Thymus (tissue), 11 donors: ENCODE results near the gene ACTR2. TPM values are rescaled to one million over a fixed set of nuclear protein-coding genes. Genes with fewer than 3 reads are reported as not detected.
A peak's percentile ranks its signal among the peaks of the same experiment; 100 is the strongest.
"Not testable (repeated sequence)": the region's sequence is repeated elsewhere in the genome, so short reads cannot be mapped to it uniquely, and the experiment has no call there.

Experiments used
- DNase-seq, 9 donors: peaks; one replicate each; pipeline ENCODE4 v3.0.0-alpha.2; 2013; ENCODE audit warnings: low spot score in 9 of 9, low read depth in 6 of 9, missing footprints in 1 of 9
- H3K27ac ChIP-seq, 2 donors: one replicate each; pipeline ENCODE4 v1.5.1; 2013; ENCODE audit warnings: control low read depth in 1 of 2, low read depth in 1 of 2, low read length in 1 of 2, mild to moderate bottlenecking in 1 of 2, moderate library complexity in 1 of 2
- H3K27me3 ChIP-seq, 2 donors: one replicate each; pipeline ENCODE4 v1.5.1; 2013; ENCODE audit warnings: low read length in 1 of 2; ENCODE audit not compliant: control insufficient read depth in 2 of 2, insufficient read depth in 1 of 2
- H3K36me3 ChIP-seq, 2 donors: one replicate each; pipeline ENCODE4 v1.5.1; 2013; ENCODE audit warnings: low read length in 1 of 2, mild to moderate bottlenecking in 1 of 2, moderate library complexity in 1 of 2; ENCODE audit not compliant: control insufficient read depth in 2 of 2, insufficient read depth in 2 of 2
- H3K4me1 ChIP-seq, 2 donors: one replicate each; pipeline ENCODE4 v1.5.1; 2013; ENCODE audit warnings: low read length in 2 of 2; ENCODE audit not compliant: control insufficient read depth in 2 of 2, insufficient read depth in 2 of 2
- H3K4me3 ChIP-seq, 2 donors: one replicate each; pipeline ENCODE4 v1.5.1; 2013; ENCODE audit warnings: low read length in 2 of 2, control low read depth in 1 of 2, mild to moderate bottlenecking in 1 of 2
- H3K9me3 ChIP-seq, 2 donors: one replicate each; pipeline ENCODE4 v1.5.1; 2013; ENCODE audit warnings: low read length in 1 of 2, mild to moderate bottlenecking in 1 of 2; ENCODE audit not compliant: control insufficient read depth in 2 of 2, insufficient read depth in 1 of 2
- WGBS: extraction: QIAGEN DNeasy Blood & Tissue Kit; methylation state at CpG from one replicate; pipeline ENCODE4 v1.1.7; 2013; 5-methylcytosine and 5-hydroxymethylcytosine counted together
- polyA plus RNA-seq: library from polyadenylated mRNA; stranded (reverse); fragments of 200-250 nt; gene quantifications from one replicate; pipeline ENCODE4 v1.2.3, GENCODE V29; 2013
- total RNA-seq: library from RNA; stranded (reverse); fragments of 120-200 nt; gene quantifications from one replicate; pipeline ENCODE4 v1.2.4, GENCODE V29; 2013
- donor health status: healthy.

The ACTR2 gene
- total and polyA plus RNA-seq, 2 donors = 76.2 to 166 TPM

DNA sequence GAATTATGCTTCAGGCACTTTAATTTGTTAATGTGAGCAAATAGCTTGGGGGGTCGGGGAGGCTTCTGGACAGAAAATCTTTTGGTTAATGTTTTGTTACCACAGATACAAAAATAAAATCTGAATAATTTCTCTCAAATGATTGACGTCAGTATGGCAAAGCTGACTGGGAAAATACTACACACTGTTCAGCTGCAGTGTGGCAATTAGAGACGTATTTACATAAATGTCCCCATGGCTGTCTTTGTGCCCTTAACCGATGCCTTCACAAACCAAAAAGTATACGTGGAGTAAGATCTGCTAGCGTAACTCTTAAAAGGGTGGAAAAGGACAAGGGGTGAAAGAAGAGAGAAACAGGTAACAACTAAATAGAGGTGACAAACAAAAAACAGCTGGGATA, 83.4 kb downstream of the ACTR2 start:
- Histone ChIP-seq H3K9me3 (no peaks in the 10 kb centered on the region), H3K36me3 (peaks cover 62% of the 10 kb centered on the region in 2 donors), H3K27me3 (no peaks in the 10 kb centered on the region), H3K4me1 (peaks cover 0 to 12% of the 10 kb centered on the region in 2 donors), H3K27ac (no peak overlapping the region), H3K4me3 (no peak overlapping the region)
- no peak for DNase-seq
- 97% methylated on average over 6 of the region's 6 CpGs for WGBS

DNA sequence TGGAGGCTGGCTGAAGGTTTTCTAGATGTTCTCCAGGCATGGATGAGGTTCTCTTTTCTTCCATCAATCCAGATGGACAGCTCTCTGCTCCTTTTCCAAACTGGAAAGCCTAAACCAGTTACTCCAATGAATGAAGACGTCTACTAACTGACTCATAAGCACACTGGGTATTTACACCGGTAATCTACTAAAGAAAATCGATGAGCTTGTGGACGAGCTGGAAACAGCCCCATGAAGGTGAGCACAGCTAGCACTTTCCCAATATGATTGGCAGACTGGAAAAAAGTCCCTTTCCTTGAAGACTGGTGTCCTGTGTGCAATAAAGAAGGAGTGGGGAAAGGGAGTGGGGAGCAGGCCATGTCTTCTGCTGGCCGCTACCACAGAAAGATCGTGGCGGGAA, 84.0 kb downstream of the ACTR2 start:
- 98% methylated on average over 7 of the region's 7 CpGs for WGBS
- DNase-seq = no peak
- Histone ChIP-seq H3K27me3 (no peaks in the 10 kb centered on the region), H3K4me3 (no peak overlapping the region), H3K36me3 (peaks cover 68% of the 10 kb centered on the region in 2 donors), H3K4me1 (peaks cover 0 to 16% of the 10 kb centered on the region in 2 donors), H3K27ac (no peak overlapping the region), H3K9me3 (no peaks in the 10 kb centered on the region)

DNA sequence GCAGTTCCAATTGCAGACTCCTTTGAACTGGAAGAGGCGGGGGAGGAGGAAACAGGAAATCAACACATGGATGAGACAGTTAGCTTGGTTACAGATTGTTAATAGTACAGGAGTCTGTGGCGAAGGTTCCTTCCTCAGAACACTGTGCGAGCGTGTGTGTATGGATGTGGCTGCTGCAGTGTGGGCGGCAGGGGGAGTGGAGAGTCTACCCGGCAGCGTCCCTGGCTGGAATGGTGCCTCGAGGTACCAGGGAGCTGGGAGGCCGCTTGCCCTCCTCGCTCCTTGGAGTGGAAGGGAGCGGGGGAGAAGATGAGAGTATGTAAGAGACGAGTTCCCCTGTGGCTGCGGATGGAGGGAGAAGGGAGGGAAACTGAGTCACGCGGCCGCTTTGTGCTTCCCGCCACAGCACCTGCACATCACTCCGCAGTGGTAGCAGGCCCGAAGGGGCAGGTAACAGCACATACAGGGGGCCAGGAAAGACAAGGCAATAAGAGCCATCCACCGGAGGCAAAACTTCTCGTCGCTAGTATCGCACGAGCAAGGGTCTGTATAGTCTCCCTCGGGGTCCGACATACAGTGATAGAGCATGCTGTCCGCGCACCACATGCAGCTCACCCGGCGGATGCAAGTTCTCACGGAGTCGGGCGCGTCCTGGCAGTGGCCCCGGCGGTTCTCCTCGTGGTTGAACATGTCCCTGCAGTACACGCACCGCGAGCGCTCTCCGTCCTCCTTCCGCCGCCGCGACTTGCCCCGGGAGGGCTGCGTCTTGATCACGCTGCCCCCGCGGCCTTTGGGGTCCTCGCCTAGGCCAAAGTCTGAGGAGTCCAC, 85.7 kb downstream of the ACTR2 start:
- Histone ChIP-seq H3K4me1 (peaks cover 0 to 19% of the 10 kb centered on the region in 2 donors), H3K9me3 (no peaks in the 10 kb centered on the region), H3K36me3 (peaks cover 79 to 81% of the 10 kb centered on the region in 2 donors), H3K27me3 (no peaks in the 10 kb centered on the region), H3K4me3 (no peak overlapping the region), H3K27ac (no peak overlapping the region)
- 93% methylated on average over 52 of the region's 52 CpGs for WGBS
- DNase-seq = no peak

DNA sequence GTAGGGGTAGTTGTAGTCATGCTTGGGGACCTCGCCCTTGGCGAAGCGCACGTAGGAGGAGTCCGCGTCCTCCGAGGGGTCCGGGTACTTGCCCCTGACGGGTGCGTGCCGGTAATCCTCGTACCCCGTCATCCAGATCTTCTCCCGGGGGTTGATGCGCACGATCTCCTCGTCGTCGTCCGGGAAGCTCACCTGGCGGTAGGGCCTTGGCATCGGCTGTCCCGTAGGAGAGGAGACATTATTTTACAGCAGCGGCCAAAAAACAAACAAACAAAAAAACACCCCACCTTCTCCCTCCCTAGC, 86.3 kb downstream of the ACTR2 start:
- peaks cover 76 to 81% of the 10 kb centered on the region in 2 donors for H3K36me3 ChIP-seq
- no peak overlapping the region for H3K4me3 ChIP-seq
- no peaks in the 10 kb centered on the region for H3K9me3 ChIP-seq
- no peak for DNase-seq
- no peaks in the 10 kb centered on the region for H3K27me3 ChIP-seq
- no peak overlapping the region for H3K27ac ChIP-seq
- peaks cover 0 to 19% of the 10 kb centered on the region in 2 donors for H3K4me1 ChIP-seq
- 98% methylated on average over 24 of the region's 24 CpGs for WGBS

DNA sequence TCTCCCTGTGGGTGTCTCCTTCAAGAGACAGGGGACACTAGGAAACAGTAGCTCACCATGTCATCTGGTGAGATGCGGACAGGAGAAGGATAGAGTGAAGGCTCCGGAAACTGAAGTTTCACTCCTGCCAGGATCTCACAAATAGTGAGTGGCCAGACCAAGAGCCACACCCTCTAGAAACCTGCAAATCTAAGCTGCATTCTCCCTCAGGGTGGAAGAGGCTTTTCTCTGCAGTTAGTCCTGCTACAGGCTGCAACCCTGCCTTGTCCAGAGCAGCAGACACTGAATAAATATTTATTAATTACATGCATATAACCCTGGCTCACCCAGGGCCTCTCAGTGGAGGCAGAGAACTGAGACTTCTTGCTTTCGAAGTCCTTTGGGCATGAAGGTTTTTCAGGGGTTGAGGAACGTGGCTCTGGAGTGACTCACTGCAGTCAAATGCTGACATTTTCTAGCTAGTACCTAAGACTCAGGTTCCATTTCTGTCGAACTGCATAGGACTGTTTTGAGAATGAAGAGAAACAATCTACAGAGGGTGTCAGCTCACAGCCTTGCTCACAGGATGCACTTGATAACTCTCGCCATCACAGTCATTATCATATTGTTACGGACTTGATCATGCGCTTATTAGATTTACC, 87.3 kb downstream of the ACTR2 start:
- Histone ChIP-seq H3K4me1 (peaks cover 0 to 21% of the 10 kb centered on the region in 2 donors), H3K27ac (no peak overlapping the region), H3K9me3 (peaks cover 0 to 5% of the 10 kb centered on the region in 2 donors), H3K27me3 (no peaks in the 10 kb centered on the region), H3K36me3 (peaks cover 74 to 86% of the 10 kb centered on the region in 2 donors), H3K4me3 (no peak overlapping the region)
- DNase-seq = no peak
- 95% methylated on average over 8 of the region's 8 CpGs for WGBS

DNA sequence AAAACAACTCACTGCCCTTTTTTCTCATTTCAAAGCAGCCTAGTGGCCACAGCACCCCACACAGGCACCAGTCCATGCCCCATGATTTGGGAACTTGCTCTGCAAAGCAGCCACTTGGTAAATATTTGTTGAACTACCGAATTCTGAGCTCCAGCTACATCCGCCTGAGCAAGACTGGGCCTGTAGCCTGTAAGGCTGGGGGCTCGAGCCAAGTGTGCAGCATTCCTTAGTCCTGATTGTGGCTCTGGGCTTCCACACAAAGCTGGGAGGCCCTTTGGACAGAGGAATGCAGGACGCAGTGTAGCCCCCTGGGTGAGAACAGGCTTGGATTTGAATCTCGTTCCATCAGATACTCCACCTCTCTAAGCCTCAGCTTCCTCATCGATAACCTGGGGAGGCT, 88.4 kb downstream of the ACTR2 start:
- H3K36me3 ChIP-seq = peaks cover 65 to 76% of the 10 kb centered on the region in 2 donors
- 79% methylated on average over 6 of the region's 6 CpGs for WGBS
- DNase-seq = no peak
- no peaks in the 10 kb centered on the region for H3K27me3 ChIP-seq
- H3K9me3 ChIP-seq = peaks cover 0 to 7% of the 10 kb centered on the region in 2 donors
- H3K27ac ChIP-seq = peak overlapping the region; percentile 14 to 68
- no peak overlapping the region for H3K4me3 ChIP-seq
- peaks cover 10 to 27% of the 10 kb centered on the region in 2 donors for H3K4me1 ChIP-seq

DNA sequence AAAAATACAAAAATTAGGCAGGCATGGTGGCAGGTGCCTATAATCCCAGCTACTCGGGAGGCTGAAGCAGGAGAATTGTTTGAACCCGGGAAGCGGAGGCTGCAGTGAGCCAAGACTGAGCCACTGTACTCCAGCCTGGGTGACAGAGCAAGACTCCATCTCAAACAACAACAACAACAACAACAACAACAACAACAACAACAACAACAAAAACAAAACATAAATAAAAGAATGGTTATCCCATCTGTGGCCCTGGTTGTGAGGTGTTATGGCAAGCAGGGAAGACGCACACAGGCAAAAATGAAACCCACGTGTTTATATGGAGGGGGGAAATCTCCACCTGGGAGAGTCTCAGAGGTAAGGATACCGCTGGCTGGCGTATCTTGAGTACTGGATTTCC, 89.7 kb downstream of the ACTR2 start:
- WGBS = 95% methylated on average over 7 of the region's 7 CpGs
- not testable (repeated sequence) for DNase-seq, H3K9me3 ChIP-seq, H3K27ac ChIP-seq, H3K27me3 ChIP-seq, H3K4me3 ChIP-seq
- peaks cover 55 to 63% of the 10 kb centered on the region in 2 donors for H3K36me3 ChIP-seq
- H3K4me1 ChIP-seq = peaks cover 13 to 39% of the 10 kb centered on the region in 2 donors

DNA sequence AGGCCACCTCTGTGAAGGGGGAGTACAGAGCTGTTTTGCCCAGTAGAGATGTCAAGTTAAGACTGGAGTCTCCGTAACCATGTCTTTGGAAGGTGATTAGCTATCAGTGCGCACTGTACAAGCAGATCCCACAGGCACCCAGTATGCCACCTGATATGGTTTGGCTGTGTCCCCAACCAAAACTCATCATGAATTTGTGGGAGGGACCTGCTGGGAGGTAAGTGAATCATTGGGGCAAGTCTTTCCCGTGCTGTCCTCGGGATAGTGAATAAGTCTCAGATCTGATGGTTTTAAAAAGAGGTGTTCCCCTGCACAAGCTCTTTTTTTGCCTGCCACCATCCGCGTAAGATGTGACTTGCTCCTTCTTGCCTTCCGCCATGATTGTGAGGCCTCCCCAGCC, 90.2 kb downstream of the ACTR2 start:
- 97% methylated on average over 7 of the region's 7 CpGs for WGBS
- H3K27ac ChIP-seq = no peak overlapping the region
- DNase-seq = no peak

DNA sequence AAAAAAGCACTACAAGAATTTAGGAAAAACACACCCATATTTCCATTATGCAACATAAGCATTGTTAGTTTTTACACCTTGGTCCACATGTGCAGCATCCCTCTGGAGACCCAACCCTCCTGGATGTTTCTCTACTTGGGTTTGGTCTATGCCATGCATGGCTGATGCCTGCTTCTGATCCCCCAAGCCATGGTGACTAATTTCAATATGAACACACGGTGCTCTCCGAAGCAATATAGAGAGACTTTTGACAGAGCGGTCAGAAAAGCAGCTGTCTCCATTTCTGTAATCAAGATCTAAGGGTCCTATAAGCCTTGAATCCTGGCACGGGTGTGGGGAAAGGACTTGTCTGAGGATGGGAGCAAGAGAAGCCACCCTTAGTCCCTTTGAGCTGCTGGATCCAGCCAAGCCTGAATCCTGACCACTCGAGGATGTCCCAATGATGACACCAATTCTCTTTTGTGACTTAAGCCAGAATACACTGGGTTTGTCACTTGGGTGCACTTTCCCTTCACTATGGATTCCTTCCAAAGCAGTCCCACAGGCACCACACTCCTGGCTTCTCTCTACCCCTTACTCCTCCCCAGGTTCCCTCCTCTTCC, 91.5 kb downstream of the ACTR2 start:
- H3K27ac ChIP-seq = no peak overlapping the region

More for the DNA sequence above, 90.2 kb downstream of the ACTR2 start:
- Histone ChIP-seq H3K36me3 (peaks cover 51 to 59% of the 10 kb centered on the region in 2 donors), H3K4me3 (no peak overlapping the region), H3K9me3 (peaks cover 0 to 8% of the 10 kb centered on the region in 2 donors), H3K4me1 (peaks cover 16 to 41% of the 10 kb centered on the region in 2 donors), H3K27me3 (no peaks in the 10 kb centered on the region)

More for the DNA sequence above, 91.5 kb downstream of the ACTR2 start:
- Histone ChIP-seq H3K4me3 (no peak overlapping the region), H3K9me3 (peaks cover 0 to 8% of the 10 kb centered on the region in 2 donors), H3K4me1 (peaks cover 29 to 48% of the 10 kb centered on the region in 2 donors), H3K36me3 (peaks cover 41 to 45% of the 10 kb centered on the region in 2 donors), H3K27me3 (no peaks in the 10 kb centered on the region)
- 97% methylated on average over 5 of the region's 5 CpGs for WGBS
- no peak for DNase-seq
